ENCODE results near the gene MICB.

DNA sequence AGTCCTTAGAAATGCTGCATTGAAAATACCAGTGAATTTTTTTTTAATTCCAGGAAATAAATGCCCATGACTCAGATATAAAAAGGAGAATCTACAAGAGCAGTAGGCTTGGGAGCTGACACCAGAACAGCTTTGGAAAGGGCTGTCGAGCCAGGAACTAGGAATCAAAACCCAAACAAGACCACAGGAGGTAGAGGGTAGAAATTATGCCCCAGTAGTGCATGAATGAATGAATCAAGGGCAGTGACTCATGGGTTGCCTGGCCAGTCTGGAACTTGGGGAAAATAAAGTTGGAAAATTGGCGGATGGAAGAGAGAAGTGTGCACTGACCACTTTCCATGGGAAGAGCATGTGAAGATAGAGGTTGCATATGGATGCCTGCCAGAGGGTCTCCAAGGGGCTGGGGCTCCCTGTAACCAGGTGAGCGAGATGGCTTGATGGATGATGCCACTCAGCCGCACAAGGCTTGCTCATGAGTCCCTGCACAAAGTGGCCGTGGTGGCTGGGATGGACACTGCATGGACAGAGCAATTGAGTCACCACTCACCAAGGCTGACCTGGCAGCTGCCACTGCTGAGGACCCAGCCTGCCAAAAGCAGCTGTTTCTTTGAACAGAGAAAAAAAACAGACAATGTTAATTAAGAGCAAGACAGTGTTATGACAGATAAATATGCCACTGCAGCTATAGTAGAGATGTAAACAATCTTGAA lies 15.7 kb downstream of the MICB start:
- TF ChIP-seq POLR2A (IDR thresholded peaks at IDR 0.05; ENCODE audit: control extremely low read depth in 1 of 2, low read depth in 2 of 2, low read length in 2 of 2) (no peak), ZNF274 (IDR thresholded peaks at IDR 0.05; ENCODE audit: borderline replicate concordance, extremely low read depth, low read length) (no peak), NANOG (IDR thresholded peaks at IDR 0.05; ENCODE audit: insufficient read depth, low read depth, low read length, poor library complexity, severe bottlenecking) (no peak), RAD21 (IDR thresholded peaks at IDR 0.05 in 1 of 2, conservative IDR thresholded peaks at IDR 0.05 in 1 of 2; ENCODE audit: low read depth in 2 of 2, low read length in 2 of 2) (no peak), TAF7 (optimal IDR thresholded peaks at IDR 0.05; ENCODE audit: borderline replicate concordance, low read depth, low read length) (no peak), EZH2 (IDR thresholded peaks at IDR 0.05; ENCODE audit: low read depth, low read length, severe bottlenecking) (no peak), SIRT6 (IDR thresholded peaks at IDR 0.05; ENCODE audit: low read length) (no peak)
- TF ChIP-seq, protein P1, sequence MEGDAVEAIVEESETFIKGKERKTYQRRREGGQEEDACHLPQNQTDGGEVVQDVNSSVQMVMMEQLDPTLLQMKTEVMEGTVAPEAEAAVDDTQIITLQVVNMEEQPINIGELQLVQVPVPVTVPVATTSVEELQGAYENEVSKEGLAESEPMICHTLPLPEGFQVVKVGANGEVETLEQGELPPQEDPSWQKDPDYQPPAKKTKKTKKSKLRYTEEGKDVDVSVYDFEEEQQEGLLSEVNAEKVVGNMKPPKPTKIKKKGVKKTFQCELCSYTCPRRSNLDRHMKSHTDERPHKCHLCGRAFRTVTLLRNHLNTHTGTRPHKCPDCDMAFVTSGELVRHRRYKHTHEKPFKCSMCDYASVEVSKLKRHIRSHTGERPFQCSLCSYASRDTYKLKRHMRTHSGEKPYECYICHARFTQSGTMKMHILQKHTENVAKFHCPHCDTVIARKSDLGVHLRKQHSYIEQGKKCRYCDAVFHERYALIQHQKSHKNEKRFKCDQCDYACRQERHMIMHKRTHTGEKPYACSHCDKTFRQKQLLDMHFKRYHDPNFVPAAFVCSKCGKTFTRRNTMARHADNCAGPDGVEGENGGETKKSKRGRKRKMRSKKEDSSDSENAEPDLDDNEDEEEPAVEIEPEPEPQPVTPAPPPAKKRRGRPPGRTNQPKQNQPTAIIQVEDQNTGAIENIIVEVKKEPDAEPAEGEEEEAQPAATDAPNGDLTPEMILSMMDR (IDR thresholded peaks at IDR 0.05; ENCODE audit: control extremely low read depth in 1 of 3, insufficient read depth in 1 of 3, low read depth in 1 of 3, low read length in 3 of 3), result no peak
- TF ChIP-seq, protein P2, sequence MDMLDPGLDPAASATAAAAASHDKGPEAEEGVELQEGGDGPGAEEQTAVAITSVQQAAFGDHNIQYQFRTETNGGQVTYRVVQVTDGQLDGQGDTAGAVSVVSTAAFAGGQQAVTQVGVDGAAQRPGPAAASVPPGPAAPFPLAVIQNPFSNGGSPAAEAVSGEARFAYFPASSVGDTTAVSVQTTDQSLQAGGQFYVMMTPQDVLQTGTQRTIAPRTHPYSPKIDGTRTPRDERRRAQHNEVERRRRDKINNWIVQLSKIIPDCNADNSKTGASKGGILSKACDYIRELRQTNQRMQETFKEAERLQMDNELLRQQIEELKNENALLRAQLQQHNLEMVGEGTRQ (IDR thresholded peaks at IDR 0.05; ENCODE audit: low read length), result no peak
